Stimulated activated naive B cell treated with anti-CD40 and anti-IgM and Interleukin-4, amounts not matched to agents 10 μg/mL and 1 μg/mL and 100 μg/mL, for 72 hours (primary cell): Measurements from ENCODE around the gene SOD1.
"Not testable (repeated sequence)": the region's sequence is repeated elsewhere in the genome, so short reads cannot be mapped to it uniquely, and the experiment has no call there.

Experiments
- ATAC-seq, 2 donors: fragments of 150-1000 bp; cut with Tn5 transposase; replicated peaks; 2 replicates each; pipeline ENCODE4 v1.10.0; 2021; ENCODE audit warnings: moderate library complexity in 1 of 2
- DNase-seq: peaks from one replicate; pipeline ENCODE4 v3.0.0; 2021
- H3K27ac Mint-ChIP-seq: one replicate; pipeline ENCODE4 v1.8.0; 2022; ENCODE audit warnings: mild to moderate bottlenecking, mixed read lengths
- H3K27me3 Mint-ChIP-seq, 2 donors: one replicate each; pipeline ENCODE4 v1.8.0; 2022; ENCODE audit warnings: mixed read lengths in 2 of 2
- H3K36me3 Mint-ChIP-seq, 2 donors: one replicate each; pipeline ENCODE4 v1.8.0; 2022; ENCODE audit warnings: mixed read lengths in 2 of 2, mild to moderate bottlenecking in 1 of 2
- H3K4me1 Mint-ChIP-seq, 2 donors: one replicate each; pipeline ENCODE4 v1.8.0; 2022; ENCODE audit warnings: mixed read lengths in 2 of 2, mild to moderate bottlenecking in 1 of 2
- H3K4me3 Mint-ChIP-seq, 2 donors: one replicate each; pipeline ENCODE4 v1.8.0; 2022; ENCODE audit warnings: mild to moderate bottlenecking in 2 of 2, mixed read lengths in 2 of 2, moderate library complexity in 1 of 2
- H3K9me3 Mint-ChIP-seq, 2 donors: one replicate each; pipeline ENCODE4 v1.8.0; 2022; ENCODE audit warnings: mixed read lengths in 2 of 2, mild to moderate bottlenecking in 1 of 2

SOD1 gene

DNA sequence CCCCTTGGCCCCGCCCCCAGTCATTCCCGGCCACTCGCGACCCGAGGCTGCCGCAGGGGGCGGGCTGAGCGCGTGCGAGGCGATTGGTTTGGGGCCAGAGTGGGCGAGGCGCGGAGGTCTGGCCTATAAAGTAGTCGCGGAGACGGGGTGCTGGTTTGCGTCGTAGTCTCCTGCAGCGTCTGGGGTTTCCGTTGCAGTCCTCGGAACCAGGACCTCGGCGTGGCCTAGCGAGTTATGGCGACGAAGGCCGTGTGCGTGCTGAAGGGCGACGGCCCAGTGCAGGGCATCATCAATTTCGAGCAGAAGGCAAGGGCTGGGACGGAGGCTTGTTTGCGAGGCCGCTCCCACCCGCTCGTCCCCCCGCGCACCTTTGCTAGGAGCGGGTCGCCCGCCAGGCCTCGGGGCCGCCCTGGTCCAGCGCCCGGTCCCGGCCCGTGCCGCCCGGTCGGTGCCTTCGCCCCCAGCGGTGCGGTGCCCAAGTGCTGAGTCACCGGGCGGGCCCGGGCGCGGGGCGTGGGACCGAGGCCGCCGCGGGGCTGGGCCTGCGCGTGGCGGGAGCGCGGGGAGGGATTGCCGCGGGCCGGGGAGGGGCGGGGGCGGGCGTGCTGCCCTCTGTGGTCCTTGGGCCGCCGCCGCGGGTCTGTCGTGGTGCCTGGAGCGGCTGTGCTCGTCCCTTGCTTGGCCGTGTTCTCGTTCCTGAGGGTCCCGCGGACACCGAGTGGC, at the start of gene SOD1:
Gene SOD1, plus strand, starts transcription at position 158 of the 723 bp plus-strand sequence. Its CDS starts 77 bp downstream, at position 235.
- Mint-ChIP-seq H3K4me3 (peak within 1 kb of the TSS; percentile 94 to 99), H3K4me1 (peaks cover 18 to 57% of the 10 kb centered on the region in 2 donors), H3K9me3 (no peaks in the 10 kb centered on the region), H3K27me3 (peaks cover 0 to 5% of the 10 kb centered on the region in 2 donors), H3K27ac (peak within 1 kb of the TSS; percentile 98), H3K36me3 (peaks cover 10 to 19% of the 10 kb centered on the region in 2 donors)
- DNase-seq (peak; percentile 94), ATAC-seq (peak; percentile 96 to 98)

DNA sequence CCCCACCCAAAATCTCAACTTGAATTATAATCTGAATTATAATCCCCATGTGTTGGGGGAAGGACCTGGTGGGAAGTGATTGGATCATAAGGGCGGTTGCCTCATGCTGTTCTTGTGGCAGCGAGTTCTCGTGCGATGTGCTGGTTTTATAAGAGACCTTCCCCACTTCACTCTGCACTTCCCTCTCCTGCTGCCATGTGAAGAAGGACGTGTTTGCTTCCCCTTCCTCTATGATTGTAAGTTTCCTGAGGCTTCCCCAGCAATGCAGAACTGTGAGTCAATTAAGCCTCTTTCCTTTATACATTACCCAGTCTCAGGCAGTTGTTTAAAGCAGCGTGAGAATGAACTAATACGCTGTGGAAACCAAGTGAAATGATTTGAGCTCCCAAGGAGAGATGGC, 48.0 kb upstream of the SOD1 start:
- H3K27ac Mint-ChIP-seq: no peak overlapping the region
- ATAC-seq: no peak
- H3K9me3 Mint-ChIP-seq: peaks cover 8 to 15% of the 10 kb centered on the region in 2 donors
- no peak for DNase-seq
- H3K4me3 Mint-ChIP-seq: no peak overlapping the region
- H3K36me3 Mint-ChIP-seq: peaks cover 4 to 14% of the 10 kb centered on the region in 2 donors
- H3K27me3 Mint-ChIP-seq: peaks cover 22 to 32% of the 10 kb centered on the region in 2 donors
- H3K4me1 Mint-ChIP-seq: peaks cover 5 to 10% of the 10 kb centered on the region in 2 donors

DNA sequence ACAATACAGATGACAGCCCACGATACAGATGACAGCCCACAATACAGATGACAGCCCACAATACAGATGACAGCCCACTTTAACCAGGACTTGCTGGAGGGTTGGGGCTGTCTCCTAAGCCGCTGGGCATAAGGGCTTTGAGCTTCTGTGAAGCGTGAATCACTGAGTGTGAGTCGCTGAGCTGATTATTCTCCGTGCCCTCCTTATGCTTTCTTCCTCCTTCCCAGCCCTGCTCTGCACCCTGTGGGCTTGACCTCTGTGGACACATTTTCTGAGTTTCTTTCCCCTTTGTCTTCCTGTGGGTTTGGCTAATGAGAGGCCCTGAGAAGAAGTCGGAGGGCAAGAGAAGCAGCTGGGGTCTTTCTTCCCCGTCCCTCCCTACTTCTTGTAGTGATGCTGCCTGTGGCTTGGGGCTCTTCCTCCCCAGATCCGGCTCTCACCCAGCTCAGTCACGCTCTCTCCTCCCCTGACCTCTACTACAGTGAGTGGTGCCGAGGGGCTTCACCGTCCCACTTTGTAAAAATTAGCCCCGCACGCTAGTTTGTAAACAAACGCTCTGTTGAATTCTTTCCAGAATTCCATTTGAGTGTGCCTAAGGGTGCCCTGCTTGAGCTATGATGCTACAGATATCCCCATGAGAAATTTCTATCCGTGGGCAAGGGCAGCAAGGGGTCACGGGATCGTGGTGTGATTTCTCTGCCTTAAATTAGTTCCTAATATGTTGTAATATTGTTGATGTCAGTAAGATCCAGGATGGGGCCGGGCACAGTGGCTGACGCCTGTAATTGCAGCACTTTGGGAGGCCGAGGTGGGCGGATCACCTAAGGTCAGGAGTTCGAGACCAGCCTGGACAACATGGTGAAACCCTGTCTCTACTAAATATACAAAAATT, 46.4 kb upstream of the SOD1 start:
- H3K4me3 Mint-ChIP-seq: no peak overlapping the region
- DNase-seq (no peak), ATAC-seq (peak; percentile 42 to 57)
- H3K27ac Mint-ChIP-seq: no peak overlapping the region
- H3K4me1 Mint-ChIP-seq: peaks cover 5 to 10% of the 10 kb centered on the region in 2 donors
- H3K27me3 Mint-ChIP-seq: peaks cover 22 to 32% of the 10 kb centered on the region in 2 donors
- peaks cover 4 to 14% of the 10 kb centered on the region in 2 donors for H3K36me3 Mint-ChIP-seq
- peaks cover 8 to 15% of the 10 kb centered on the region in 2 donors for H3K9me3 Mint-ChIP-seq

DNA sequence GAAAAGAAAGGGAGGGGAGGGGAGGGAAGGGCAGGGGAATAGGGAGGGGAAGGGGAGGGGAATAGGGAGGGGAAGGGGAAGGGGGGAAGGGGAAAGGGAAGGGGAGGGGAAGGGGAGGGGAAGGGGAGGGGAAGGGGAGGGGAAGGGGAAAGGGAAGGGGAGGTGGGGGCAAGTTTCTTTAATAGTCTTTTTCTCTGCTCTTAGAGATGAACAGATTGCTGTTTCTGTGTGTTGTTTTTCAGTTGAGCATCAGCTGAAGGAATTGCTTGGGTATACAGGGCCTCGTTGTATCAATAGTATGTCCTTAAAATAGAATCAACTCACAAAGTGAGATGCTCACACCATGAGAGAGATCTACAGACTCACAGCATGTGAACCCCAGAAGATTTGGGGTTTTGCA, 44.8 kb upstream of the SOD1 start:
- H3K4me3 Mint-ChIP-seq: no peak overlapping the region

DNA sequence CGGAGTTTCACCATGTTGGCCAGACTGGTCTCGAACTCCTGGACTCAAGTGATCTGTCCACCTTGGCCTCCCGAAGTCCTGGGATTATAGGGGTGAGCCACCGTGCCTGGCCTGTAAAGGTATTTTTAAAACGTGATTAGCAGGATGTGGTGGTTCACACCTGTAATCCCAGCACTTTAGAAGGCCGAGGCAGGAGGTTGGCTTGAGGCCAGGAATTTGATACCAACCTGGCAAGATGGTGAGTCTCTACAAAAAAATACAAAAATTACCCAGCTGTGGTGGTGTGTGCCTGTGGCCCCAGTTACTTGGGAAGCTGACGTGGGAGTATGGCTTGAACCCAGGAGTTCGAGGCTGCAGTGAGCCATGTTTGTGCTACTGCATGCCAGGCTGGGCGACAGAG, 43.3 kb upstream of the SOD1 start:
- Mint-ChIP-seq H3K27ac (no peak overlapping the region), H3K36me3 (peaks cover 0 to 8% of the 10 kb centered on the region in 2 donors), H3K4me3 (no peak overlapping the region), H3K9me3 (peaks cover 8 to 14% of the 10 kb centered on the region in 2 donors), H3K27me3 (peaks cover 16 to 18% of the 10 kb centered on the region in 2 donors), H3K4me1 (peaks cover 5 to 10% of the 10 kb centered on the region in 2 donors)
- ATAC-seq: no peak
- DNase-seq: no peak

More for the DNA sequence above, 44.8 kb upstream of the SOD1 start:
- peaks cover 22 to 32% of the 10 kb centered on the region in 2 donors for H3K27me3 Mint-ChIP-seq
- peaks cover 13 to 20% of the 10 kb centered on the region in 2 donors for H3K9me3 Mint-ChIP-seq
- peaks cover 5 to 10% of the 10 kb centered on the region in 2 donors for H3K4me1 Mint-ChIP-seq
- no peak for DNase-seq
- no peak overlapping the region for H3K27ac Mint-ChIP-seq
- ATAC-seq: no peak
- peaks cover 4 to 14% of the 10 kb centered on the region in 2 donors for H3K36me3 Mint-ChIP-seq

DNA sequence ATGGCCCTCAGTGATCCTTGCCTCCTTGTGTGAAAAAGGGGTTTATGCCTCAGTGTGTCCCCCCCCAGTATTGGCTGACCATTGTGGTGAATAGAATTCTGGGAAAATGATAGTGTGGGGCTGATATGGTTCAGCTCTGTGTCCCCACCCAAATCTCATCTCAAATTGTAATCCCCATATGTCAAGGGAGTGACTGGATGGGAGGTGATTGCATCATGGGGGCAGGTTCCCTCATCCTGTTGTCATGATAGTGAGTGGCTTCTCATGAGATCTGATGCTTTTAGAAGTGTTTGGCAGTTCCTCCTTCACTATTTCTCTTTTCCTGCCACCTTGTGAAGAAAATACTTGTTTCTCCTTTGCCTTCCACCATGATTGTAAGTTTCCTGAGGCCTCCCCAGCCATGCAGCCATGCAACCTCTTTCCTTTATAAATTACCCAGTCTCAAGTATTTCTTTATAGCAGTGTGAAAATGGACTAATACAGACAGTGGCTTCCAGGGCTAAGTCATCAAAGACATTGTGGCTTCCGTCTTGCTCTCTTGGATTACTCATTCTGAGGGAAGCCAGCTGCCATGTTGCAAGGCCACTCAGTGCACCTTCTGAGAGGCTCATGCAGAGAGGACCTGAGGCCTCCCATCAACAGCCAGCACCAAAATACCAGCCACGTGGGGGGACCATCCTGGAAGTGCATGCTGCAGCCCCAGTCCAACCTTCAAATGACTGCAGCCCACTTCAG, 40.6 kb upstream of the SOD1 start:
- H3K27ac Mint-ChIP-seq: no peak overlapping the region
- no peak for ATAC-seq
- H3K9me3 Mint-ChIP-seq: peaks cover 4 to 5% of the 10 kb centered on the region in 2 donors

DNA sequence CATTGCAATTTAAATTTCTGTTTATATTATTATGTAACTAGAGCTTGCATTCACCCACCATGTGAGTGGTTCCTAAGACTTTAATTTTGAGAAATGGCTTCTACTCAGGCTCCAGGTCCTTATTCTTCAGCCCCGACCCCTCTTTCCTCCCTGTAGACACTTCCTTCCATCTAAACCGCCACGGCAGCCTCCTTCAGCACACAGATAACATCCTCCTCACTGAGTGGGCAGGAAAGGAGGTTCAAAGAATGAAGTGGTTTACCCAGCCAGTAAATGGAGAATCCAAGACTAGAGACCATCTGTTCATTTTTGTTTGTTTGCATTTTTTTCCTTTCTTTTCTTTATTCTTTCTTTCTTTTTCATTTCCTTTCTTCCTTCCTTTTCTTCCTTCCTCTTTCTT, 37.1 kb upstream of the SOD1 start:
- DNase-seq (no peak), ATAC-seq (no peak)
- no peaks in the 10 kb centered on the region for H3K36me3 Mint-ChIP-seq
- no peak overlapping the region for H3K27ac Mint-ChIP-seq
- no peak overlapping the region for H3K4me3 Mint-ChIP-seq
- H3K27me3 Mint-ChIP-seq: no peaks in the 10 kb centered on the region
- H3K9me3 Mint-ChIP-seq: peaks cover 4 to 5% of the 10 kb centered on the region in 2 donors
- H3K4me1 Mint-ChIP-seq: peaks cover 2 to 6% of the 10 kb centered on the region in 2 donors

More for the DNA sequence above, 40.6 kb upstream of the SOD1 start:
- Mint-ChIP-seq H3K4me1 (peaks cover 2 to 6% of the 10 kb centered on the region in 2 donors), H3K27me3 (no peaks in the 10 kb centered on the region), H3K4me3 (no peak overlapping the region), H3K36me3 (no peaks in the 10 kb centered on the region)
- no peak for DNase-seq

DNA sequence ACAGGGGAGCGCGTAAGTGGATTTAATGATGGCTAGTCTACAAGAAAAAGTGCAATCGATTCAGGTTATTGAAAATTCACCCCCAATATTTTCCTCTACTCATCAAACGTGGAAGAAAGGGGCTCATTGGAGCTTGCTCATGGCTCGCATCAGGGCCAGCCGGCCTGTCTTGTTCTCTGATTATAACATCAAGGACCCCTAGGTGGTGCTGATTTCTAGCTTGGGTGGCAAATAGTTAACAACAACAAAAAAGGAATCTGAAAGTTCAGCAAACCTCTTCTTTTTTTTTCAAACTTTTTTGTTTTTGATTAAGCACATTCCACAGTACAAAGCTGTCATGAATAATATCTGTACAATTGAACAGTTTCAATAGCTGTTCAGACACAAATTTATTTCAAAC, 35.8 kb upstream of the SOD1 start:
- no peak overlapping the region for H3K4me3 Mint-ChIP-seq
- ATAC-seq: no peak
- H3K27me3 Mint-ChIP-seq: no peaks in the 10 kb centered on the region
- peaks cover 4 to 5% of the 10 kb centered on the region in 2 donors for H3K9me3 Mint-ChIP-seq
- H3K4me1 Mint-ChIP-seq: peaks cover 2 to 6% of the 10 kb centered on the region in 2 donors
- no peak overlapping the region for H3K27ac Mint-ChIP-seq
- no peaks in the 10 kb centered on the region for H3K36me3 Mint-ChIP-seq
- DNase-seq: no peak

DNA sequence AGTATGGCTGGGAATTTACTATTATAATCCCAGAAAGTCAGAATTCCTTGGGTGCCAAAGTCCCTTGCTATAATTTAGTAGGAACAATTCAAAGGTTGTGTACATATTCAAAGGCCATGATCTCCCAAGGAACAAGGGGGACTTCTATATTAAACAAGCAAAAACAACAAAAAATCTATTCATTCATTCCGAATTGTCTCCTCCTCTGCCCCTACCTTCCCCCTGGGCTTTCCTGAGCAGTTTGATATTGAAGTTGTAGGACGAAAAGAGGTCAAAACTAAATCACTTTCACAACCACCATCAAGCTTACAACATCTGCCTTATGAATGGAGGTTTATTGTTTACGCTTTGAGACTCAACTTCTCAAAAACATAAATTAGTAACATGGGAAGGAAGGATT, 35.3 kb upstream of the SOD1 start:
- Mint-ChIP-seq H3K4me3 (no peak overlapping the region), H3K36me3 (no peaks in the 10 kb centered on the region), H3K27ac (no peak overlapping the region), H3K27me3 (no peaks in the 10 kb centered on the region), H3K9me3 (peaks cover under 1 to 1% of the 10 kb centered on the region in 2 donors), H3K4me1 (peaks cover 2 to 6% of the 10 kb centered on the region in 2 donors)
- DNase-seq (no peak), ATAC-seq (no peak)

DNA sequence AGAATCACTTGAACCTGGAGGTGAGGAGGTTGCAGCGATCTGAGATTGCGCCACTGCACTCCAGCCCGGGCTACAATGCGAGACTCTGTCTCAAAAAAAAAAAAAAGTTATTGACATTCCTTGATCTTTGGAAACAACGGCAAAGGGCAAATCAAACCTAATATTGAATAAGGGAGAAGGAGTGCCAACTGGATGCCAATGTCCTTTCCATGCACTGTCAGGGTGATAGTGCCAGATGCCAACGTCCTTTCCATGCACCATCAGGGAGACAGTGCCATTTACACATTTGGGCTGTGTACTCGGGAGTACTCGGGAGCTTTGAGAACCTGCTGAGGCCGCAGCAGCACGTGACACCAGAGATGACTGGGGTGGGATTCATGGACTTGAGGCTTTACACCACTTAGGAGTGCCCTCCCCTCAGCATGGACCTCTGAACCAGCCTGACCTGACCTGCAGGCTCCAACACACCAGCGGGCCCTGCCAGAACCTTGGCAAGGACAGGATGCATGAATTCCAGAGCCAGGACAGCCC, 34.5 kb upstream of the SOD1 start:
- DNase-seq: no peak
- H3K4me1 Mint-ChIP-seq: peaks cover 2 to 6% of the 10 kb centered on the region in 2 donors
- no peak overlapping the region for H3K27ac Mint-ChIP-seq
- ATAC-seq: no peak
- no peaks in the 10 kb centered on the region for H3K27me3 Mint-ChIP-seq
- H3K36me3 Mint-ChIP-seq: no peaks in the 10 kb centered on the region
- H3K9me3 Mint-ChIP-seq: no peaks in the 10 kb centered on the region
- no peak overlapping the region for H3K4me3 Mint-ChIP-seq

DNA sequence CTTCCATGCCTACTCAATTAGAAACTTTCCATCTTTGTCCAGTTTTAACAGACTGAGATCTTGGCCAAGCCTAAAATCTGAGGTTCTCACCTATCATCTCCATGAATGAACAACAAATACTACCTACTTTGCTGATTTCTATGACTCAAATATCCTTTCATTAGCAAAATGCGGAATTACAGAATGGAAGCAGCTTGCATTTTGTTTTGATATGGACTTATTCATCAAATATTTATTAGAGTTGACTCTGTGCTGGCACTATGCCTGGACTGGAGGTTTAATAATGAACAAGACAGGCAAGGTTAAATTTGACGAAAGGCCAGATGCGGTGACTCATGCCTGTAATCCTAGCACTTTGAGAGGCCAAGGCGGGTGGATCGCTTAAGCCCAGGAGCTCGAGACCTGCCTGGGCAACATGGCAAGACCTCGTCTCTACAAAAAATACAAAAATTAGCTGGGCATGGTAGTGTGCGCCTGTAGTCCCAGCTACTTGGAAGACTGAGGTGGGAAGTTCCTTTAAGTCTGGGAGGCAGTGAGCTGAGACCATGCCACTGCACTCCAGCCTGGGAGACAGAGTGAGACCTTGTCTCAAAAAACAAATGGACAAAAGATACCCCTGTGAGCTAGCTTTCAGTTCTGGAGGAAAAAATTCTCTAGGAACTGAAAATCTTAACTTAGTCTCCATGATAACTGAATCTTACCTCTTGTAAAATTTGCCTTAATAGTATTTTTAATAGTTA, 29.4 kb upstream of the SOD1 start:
- Mint-ChIP-seq H3K4me3 (no peak overlapping the region), H3K27me3 (no peaks in the 10 kb centered on the region), H3K9me3 (peaks cover 0 to 2% of the 10 kb centered on the region in 2 donors), H3K4me1 (no peaks in the 10 kb centered on the region), H3K36me3 (no peaks in the 10 kb centered on the region), H3K27ac (no peak overlapping the region)
- DNase-seq (no peak), ATAC-seq (no peak)

DNA sequence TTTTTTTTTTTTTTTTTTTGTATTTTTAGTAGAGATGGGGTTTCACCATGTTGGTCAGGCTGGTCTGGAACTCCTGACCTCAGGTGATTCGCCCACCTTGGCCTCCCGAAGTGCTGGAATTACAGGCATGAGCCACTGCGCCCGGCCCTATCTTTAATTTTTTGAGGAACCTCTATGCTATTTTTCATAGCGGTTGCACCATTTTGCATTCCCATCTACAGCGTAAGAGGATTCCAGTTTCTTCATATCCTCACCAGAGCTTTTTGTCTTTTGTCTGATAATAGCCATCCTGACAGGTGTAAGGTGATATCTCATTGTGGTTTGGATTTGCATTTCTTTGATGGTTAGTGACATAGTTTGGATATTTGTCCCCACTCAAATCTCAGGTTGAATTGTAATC, 27.6 kb upstream of the SOD1 start:
- H3K27ac Mint-ChIP-seq, ATAC-seq, DNase-seq, H3K4me1 Mint-ChIP-seq, H3K36me3 Mint-ChIP-seq, H3K9me3 Mint-ChIP-seq, H3K4me3 Mint-ChIP-seq, H3K27me3 Mint-ChIP-seq: not testable (repeated sequence)

DNA sequence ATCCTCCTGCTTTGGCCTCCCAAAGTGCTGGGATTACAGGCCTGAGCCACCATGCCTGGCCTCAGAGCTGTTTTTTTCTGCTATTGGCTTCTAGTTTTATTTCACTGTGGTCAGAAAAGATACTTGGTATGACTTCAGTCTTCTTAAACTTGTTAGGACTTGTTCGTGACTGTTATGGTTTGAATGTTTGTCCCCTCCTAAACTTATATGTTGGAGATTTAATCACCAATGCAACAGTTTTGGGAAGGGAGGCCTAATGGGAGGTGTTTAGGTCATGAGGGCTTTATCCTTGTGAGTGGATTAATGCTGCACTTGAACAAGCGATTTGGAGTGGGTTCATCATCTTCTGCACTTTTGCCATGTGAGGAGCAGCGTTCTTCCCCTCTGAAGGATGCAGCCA, 24.5 kb upstream of the SOD1 start:
- H3K4me1 Mint-ChIP-seq: no peaks in the 10 kb centered on the region
- peaks cover 4 to 8% of the 10 kb centered on the region in 2 donors for H3K9me3 Mint-ChIP-seq
- DNase-seq (no peak), ATAC-seq (no peak)
- peaks cover 0 to 5% of the 10 kb centered on the region in 2 donors for H3K27me3 Mint-ChIP-seq
- no peak overlapping the region for H3K27ac Mint-ChIP-seq
- H3K36me3 Mint-ChIP-seq: peaks cover 0 to 5% of the 10 kb centered on the region in 2 donors
- no peak overlapping the region for H3K4me3 Mint-ChIP-seq
